Measurements from ENCODE around the gene CWH43. TPM values are rescaled to one million over a fixed set of nuclear protein-coding genes. Genes with fewer than 3 reads are reported as not detected.
"Not testable (repeated sequence)": the region's sequence is repeated elsewhere in the genome, so short reads cannot be mapped to it uniquely, and the experiment has no call there.

Gene CWH43
- total and polyA plus RNA-seq, 9 donors: 0.33 to 3.2 (median 0.48) TPM; not detected in 4

- H3K4me1 ChIP-seq (ENCODE audit: insufficient read depth); H3K36me3 ChIP-seq; H3K27me3 ChIP-seq; H3K9me3 ChIP-seq; intact Hi-C loops (cut with DNase I); H3K4me3 ChIP-seq; H3K27ac ChIP-seq; DNase-seq: not testable (repeated sequence)
- WGBS, 3 donors: 53 to 68% (median 58%) methylated on average over 9 of the region's 9 CpGs
These were observed 116.3 kb downstream of the CWH43 start for GRCh38 chr4:49102344-49102898.

GRCh38 chr4:49103436-49104136 lies 117.5 kb downstream of the CWH43 start:
- H3K9me3 ChIP-seq; H3K4me1 ChIP-seq (ENCODE audit: insufficient read depth); H3K36me3 ChIP-seq; H3K27me3 ChIP-seq; H3K27ac ChIP-seq; intact Hi-C loops (cut with DNase I); DNase-seq; H3K4me3 ChIP-seq: not testable (repeated sequence)
- WGBS, 3 donors: 54 to 62% (median 60%) methylated on average over 14 of the region's 14 CpGs

- WGBS, 3 donors: 53 to 57% (median 56%) methylated on average over 17 of the region's 17 CpGs
- H3K27me3 ChIP-seq; DNase-seq; H3K27ac ChIP-seq; H3K4me1 ChIP-seq (ENCODE audit: insufficient read depth); intact Hi-C loops (cut with DNase I); H3K36me3 ChIP-seq; H3K4me3 ChIP-seq; H3K9me3 ChIP-seq: not testable (repeated sequence)
These were observed 118.3 kb downstream of the CWH43 start for GRCh38 chr4:49104231-49104930.

GRCh38 chr4:49105248-49105904 lies 119.3 kb downstream of the CWH43 start:
- H3K4me3 ChIP-seq; H3K27ac ChIP-seq; H3K27me3 ChIP-seq; H3K9me3 ChIP-seq; DNase-seq; intact Hi-C loops (cut with DNase I); H3K4me1 ChIP-seq (ENCODE audit: insufficient read depth); H3K36me3 ChIP-seq: not testable (repeated sequence)
- WGBS, 3 donors: 66 to 74% (median 69%) methylated on average over 11 of the region's 11 CpGs

- H3K9me3 ChIP-seq; intact Hi-C loops (cut with DNase I); H3K27ac ChIP-seq; H3K36me3 ChIP-seq; DNase-seq; H3K27me3 ChIP-seq; H3K4me3 ChIP-seq; H3K4me1 ChIP-seq (ENCODE audit: insufficient read depth): not testable (repeated sequence)
- 50 to 58% (median 57%) methylated on average over 6 of the region's 6 CpGs for WGBS, 3 donors
These were observed 121.2 kb downstream of the CWH43 start for GRCh38 chr4:49107262-49107661.

GRCh38 chr4:49108183-49108978 lies 122.3 kb downstream of the CWH43 start:
- H3K4me3 ChIP-seq; H3K27me3 ChIP-seq; H3K4me1 ChIP-seq (ENCODE audit: insufficient read depth); DNase-seq; intact Hi-C loops (cut with DNase I); H3K9me3 ChIP-seq; H3K36me3 ChIP-seq; H3K27ac ChIP-seq: not testable (repeated sequence)
- 53 to 54% (median 54%) methylated on average over 15 to 16 of the region's 17 CpGs for WGBS, 3 donors

GRCh38 chr4:49109567-49110166 lies 123.6 kb downstream of the CWH43 start:
- WGBS, 3 donors: 47 to 59% (median 54%) methylated on average over 10 of the region's 10 CpGs
- H3K27ac ChIP-seq; H3K27me3 ChIP-seq; H3K4me1 ChIP-seq (ENCODE audit: insufficient read depth); H3K36me3 ChIP-seq; H3K4me3 ChIP-seq; DNase-seq; H3K9me3 ChIP-seq; intact Hi-C loops (cut with DNase I): not testable (repeated sequence)

GRCh38 chr4:49110579-49110978 lies 124.5 kb downstream of the CWH43 start:
- DNase-seq; intact Hi-C loops (cut with DNase I); H3K4me1 ChIP-seq (ENCODE audit: insufficient read depth); H3K4me3 ChIP-seq; H3K27ac ChIP-seq; H3K9me3 ChIP-seq; H3K36me3 ChIP-seq; H3K27me3 ChIP-seq: not testable (repeated sequence)
- 56 to 65% (median 60%) methylated on average over 5 of the region's 5 CpGs for WGBS, 3 donors

All from ovary (tissue), 9 donors.